22Rv1 (cell line): Measurements from ENCODE around the gene JAG2.

Experiments
- H3K27ac ChIP-seq: fragments of 450-650 bp; 2 replicates; pipeline ENCODE4 v1.5.1; 2017
- CTCF ChIP-seq: fragments of 450-650 bp; IDR thresholded peaks from 2 replicates; pipeline ENCODE4 v1.5.1; 2017; ENCODE audit warnings: mild to moderate bottlenecking
- ZFX ChIP-seq: fragments of 450-650 bp; IDR thresholded peaks from 2 replicates; pipeline ENCODE4 v1.6.1; 2017; ENCODE audit warnings: antibody characterized with exemption, borderline replicate concordance

The JAG2 gene

GRCh38 chr14:105198588-105198987 lies 30.0 kb upstream of the JAG2 start:
- no peak overlapping the region for H3K27ac ChIP-seq
- TF ChIP-seq ZFX (no peak), CTCF (no peak)

GRCh38 chr14:105197211-105197641 lies 28.6 kb upstream of the JAG2 start:
- no peak for TF ChIP-seq ZFX
- TF ChIP-seq CTCF: no peak
- no peak overlapping the region for H3K27ac ChIP-seq

- H3K27ac ChIP-seq: no peak overlapping the region
Observed at GRCh38 chr14:105196265-105196960, 27.8 kb upstream of the JAG2 start.

GRCh38 chr14:105195522-105196264 lies 27.1 kb upstream of the JAG2 start:
- no peak for TF ChIP-seq ZFX
- TF ChIP-seq CTCF: no peak
- no peak overlapping the region for H3K27ac ChIP-seq

More at GRCh38 chr14:105196265-105196960, 27.8 kb upstream of the JAG2 start:
- no peak for TF ChIP-seq ZFX
- no peak for TF ChIP-seq CTCF

- TF ChIP-seq ZFX: no peak
- TF ChIP-seq CTCF: no peak
- H3K27ac ChIP-seq: no peak overlapping the region
Observed at GRCh38 chr14:105195051-105195450, 26.5 kb upstream of the JAG2 start.

- no peak for TF ChIP-seq CTCF
- TF ChIP-seq ZFX: no peak
- H3K27ac ChIP-seq: no peak overlapping the region
Observed at GRCh38 chr14:105193916-105194782, 25.6 kb upstream of the JAG2 start.
